GM19035 (cell line): Measurements from ENCODE around the gene KAT6B.

Experiments
- ATAC-seq: cut with Tn5 transposase; IDR thresholded peaks from one replicate; pipeline ENCODE4 v1.9.1; 2021; ENCODE audit not compliant: unreplicated experiment

Gene KAT6B

DNA sequence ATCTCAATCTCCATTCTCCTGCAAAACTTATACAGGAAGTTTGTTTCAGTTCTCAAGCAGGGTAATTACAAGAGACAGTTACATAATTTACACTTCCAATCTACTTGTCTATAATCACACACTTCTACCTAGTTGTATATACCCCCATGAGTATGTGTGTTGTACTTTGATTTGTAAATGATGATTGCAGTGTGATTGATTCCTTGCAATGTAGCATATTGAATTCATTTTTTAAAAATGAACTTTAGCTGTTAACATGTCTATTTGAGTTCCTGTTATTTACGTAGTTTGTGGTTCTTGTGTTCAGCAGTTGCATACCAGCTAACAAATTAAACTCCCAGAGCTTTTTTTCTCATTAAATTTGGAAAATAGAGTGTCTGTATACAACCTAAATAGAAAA, 182.6 kb downstream of the KAT6B start:
- ATAC-seq: no peak

DNA sequence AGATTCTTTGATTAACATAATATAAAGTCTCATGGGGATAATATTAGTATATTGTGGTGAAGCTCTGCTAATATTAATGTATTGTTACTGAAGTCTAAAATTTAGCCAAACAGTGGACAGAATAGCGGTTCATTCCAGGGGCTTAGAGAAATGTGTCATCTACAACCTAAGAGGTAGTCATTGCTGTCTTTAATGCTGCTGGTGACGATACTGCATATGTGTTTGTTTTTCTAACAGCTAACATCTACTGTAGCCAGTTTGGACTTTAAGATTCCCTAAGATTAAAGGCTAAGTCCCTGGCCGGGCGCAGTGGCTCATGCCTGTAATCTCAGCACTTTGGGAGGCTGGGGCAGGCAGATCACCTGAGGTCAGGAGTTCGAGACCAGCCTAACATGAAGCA, 183.0 kb downstream of the KAT6B start:
- ATAC-seq: no peak

DNA sequence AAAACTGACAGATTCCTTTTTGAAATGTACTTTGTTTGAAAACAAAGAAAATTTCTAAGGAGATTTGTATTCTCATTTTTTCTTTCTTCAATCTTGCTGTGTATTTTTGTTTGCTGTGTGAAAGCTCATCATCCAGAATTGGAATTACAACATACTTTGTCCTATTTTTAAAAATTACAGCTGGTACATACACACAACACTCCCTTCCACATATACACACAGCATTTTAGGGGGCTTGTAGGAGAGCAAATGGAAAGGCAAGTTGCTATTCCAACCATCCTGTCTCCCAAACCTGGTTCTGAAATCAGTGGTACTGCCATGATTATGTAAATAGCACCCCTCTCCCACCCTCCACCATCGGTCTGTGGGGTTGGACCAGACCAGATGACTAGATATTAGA, 184.0 kb downstream of the KAT6B start:
- ATAC-seq: no peak

DNA sequence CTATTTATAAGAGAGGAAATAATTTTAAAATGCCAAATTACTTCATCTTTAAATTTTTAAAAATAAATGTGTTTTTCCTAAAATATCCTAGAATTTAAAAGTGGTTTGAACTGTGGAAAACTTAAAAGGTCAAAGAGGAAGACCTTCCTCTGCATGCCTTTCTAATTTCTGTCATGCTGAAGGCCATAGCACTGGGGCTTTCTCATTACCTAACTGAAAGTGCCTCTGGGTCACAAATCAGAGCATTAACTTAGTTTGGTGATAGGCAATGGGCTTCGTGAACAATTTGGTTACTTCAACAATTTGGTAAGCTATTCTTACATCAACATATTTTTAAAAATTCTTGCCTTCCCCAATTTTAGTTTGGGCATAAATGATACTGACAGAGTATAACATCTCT, 184.8 kb downstream of the KAT6B start:
- ATAC-seq: no peak

DNA sequence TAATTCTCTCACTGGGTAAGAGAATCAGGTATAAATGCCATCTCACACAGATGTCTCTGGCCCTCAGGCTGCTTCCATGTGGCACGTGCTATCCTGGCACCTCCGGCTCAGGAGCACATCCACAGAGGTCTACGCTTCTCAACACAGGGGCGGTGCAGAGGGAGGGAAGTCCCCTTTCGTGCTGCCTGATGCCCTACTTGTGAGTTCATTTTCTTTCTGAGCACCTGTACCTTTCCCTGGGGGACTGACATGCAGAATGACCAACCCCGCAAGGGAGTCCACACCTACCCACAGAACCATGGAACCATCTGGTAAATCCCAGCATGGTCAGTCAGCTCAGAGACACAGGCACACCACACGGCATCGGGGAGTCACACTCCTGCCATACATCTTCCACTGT, 186.1 kb downstream of the KAT6B start:
- ATAC-seq: no peak

DNA sequence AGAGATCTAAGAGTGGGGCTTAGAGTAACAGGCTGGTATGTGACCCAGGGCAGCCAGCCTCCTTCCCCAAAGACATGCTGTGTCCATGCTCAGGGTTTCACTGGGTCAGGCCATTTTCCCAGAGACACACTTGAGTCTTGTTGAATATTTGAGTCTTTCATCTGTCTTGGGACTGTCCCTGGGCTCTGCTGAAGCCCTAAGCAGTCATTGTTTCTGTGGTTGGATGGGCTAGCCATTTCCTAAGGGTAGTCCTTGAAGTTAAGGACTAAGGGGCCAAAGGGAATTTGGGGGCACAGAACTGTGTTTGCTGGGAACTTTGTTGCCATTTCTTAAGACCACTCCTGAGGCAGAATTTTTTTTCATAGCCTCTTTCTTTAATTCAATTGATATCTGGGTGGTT, 186.6 kb downstream of the KAT6B start:
- no peak for ATAC-seq

DNA sequence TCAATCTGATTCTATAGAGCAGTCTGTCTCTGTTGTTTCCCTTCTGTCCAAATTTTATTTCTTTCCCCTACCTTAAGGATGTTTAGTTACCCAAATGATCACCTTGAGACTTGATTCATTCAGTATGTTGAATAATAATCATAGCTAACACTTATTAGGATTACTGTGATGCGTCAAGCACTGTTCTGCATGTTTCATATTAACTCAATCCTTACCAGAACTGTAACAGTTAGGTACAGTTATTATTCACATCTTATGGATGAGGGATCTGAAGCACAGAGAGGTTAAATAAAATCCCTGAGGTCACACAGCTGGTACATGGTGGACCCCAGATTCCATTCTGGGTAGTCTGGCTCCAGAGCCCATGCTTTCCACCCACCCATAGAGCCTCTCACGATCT, 187.1 kb downstream of the KAT6B start:
- ATAC-seq: no peak

DNA sequence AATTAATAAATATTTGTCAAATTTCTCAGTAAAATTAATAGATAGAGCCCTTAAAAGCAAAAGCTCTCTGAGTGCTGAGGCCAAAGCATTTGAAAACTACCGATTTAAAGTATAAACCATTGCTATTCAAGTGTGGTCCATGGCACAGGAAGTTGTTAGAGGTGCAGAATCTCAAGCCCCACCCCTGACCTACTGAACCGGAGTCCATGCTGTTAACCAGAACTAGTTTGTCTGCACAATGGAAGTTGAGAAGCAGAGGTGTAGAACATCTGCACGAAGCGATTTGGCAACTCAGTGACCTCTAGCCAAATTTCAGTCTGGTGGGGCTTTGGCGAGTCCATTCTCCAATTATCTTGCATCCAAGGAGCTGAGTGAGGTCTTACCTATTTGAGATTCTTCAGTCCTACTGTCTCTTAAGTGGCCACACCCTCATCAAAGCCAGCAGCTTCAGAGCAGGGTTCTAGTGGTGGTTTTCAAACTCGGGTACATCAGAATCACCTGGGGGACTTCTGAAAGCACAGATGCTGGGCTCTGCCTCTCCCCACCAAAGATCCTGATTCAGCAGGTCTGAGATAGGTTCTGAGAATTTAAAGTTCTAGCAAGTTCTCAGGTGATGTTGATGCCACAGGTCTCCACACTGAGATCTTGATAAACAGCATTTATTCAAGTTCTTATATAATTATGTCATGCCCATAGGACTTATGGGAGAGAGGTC, 188.3 kb downstream of the KAT6B start:
- no peak for ATAC-seq

DNA sequence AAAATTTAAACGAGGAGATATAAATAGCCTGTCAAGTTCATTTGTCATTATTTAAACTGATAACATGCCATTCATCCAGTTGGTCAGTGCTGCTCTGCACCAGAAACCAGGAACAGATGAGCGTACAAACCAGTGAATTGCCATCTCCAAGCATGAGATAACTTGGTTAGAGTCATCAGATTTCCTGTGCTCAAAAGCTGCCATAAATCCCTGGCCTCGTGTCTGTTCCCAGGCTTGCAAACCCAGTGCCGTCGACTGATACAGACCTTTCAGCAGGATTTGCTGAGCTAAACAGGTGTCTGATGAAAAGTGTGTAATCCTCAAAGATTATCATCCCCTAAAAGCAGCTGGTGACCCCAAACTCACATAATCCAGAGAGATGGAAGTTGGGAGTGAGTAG, 189.0 kb downstream of the KAT6B start:
- ATAC-seq: no peak

DNA sequence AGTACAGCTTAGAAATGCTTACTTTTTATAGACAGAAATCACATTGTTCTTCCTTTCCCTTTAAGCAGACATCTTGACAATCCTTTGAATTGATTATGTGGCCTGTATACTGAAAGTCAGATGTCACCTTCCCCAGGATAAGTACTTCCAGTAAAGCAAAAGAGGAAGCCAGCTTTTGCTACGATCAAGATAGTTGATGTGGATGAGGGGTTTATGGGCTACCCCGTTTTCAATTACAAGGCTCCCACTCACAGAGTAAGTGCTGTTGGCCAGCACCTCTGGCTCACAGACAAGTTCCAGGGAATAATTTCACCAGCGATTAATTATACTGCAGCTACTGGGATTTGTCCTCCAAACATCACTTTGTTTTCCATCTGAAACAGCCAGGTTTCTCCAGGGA, 189.9 kb downstream of the KAT6B start:
- no peak for ATAC-seq

DNA sequence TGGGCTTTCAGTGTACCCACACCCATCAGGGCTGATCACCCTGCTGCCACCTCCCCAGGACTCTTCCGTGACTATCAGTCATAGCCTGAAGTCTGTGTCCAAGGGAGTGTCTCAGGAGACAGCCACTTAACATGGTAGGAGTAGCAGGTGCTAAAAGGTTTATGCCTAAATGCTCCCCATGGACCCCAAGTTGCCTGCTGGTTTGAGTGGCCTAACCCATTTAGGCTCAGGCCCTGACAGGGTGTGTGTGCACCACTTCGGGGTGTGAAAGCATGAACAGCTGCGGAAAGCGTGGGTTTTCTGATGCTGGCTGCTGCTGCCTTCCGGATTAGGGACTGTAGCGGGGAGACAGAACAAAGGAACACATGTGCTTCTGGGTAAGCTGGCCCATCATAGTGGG, 191.9 kb downstream of the KAT6B start:
- ATAC-seq: no peak

DNA sequence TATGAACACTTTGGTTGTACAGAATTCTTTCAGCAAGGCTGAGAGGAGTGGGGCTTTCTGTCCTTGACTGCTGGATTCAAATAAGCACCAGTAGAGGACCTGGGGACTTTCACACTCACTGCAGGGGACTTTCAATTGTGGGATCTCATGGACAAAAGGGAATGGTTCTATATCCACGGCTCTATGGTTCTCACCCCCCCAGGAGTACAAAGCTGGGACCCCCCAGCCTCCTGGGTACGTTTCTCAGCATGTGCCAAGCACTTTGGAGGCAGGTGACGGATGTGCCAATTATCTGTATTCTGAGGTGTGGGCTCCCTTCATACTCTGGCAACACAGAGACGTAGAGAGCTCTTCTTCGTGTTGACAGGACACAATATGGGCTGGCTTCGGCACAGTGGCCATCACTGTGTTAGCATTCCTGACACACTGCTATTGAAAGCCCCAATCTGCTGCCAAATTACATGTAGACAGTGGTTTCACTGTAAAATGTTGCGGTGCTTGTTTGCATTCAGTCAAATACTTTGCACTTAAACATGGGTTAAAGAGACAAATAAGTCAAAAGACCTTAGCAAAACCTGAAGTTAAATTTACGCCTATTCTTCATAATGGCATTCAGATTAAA, 192.4 kb downstream of the KAT6B start:
- ATAC-seq: no peak

DNA sequence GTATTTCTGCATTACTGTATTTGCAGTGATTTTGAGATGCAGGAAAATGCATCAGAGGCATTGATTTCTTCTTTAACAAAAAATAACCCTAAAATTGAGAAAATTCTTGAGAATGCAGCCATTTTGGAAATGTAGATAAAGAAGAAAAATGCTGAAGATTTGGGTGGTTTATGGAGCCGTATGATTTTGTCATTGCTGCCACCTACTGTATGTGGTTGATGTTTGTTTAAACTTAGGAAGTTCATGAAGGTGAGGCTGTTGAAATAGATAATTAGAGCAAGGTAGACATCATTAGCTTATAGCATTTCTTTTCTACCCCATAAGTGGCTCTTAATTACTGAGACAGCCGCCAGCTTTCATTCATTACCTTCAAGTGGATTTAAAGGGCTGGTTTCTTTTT, 193.0 kb downstream of the KAT6B start:
- no peak for ATAC-seq

DNA sequence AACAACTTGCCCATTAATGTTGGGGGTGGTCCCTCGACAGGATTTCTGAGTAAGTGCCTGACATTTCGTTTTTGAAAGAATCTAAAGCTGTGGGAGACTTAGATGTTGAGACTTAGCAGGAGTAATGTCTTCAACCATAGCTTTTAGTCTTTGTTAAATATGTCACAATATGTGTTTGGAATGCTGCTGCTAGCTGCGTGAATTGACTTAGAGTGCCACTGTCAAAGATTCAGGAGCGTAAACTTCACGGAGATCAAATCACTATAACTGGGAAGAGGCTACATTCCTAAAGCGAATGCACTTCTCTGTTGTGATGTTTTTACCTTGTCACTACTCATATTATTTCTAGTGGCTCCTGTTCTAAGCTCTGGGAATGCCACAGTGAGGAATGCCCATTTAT, 193.8 kb downstream of the KAT6B start:
- no peak for ATAC-seq

DNA sequence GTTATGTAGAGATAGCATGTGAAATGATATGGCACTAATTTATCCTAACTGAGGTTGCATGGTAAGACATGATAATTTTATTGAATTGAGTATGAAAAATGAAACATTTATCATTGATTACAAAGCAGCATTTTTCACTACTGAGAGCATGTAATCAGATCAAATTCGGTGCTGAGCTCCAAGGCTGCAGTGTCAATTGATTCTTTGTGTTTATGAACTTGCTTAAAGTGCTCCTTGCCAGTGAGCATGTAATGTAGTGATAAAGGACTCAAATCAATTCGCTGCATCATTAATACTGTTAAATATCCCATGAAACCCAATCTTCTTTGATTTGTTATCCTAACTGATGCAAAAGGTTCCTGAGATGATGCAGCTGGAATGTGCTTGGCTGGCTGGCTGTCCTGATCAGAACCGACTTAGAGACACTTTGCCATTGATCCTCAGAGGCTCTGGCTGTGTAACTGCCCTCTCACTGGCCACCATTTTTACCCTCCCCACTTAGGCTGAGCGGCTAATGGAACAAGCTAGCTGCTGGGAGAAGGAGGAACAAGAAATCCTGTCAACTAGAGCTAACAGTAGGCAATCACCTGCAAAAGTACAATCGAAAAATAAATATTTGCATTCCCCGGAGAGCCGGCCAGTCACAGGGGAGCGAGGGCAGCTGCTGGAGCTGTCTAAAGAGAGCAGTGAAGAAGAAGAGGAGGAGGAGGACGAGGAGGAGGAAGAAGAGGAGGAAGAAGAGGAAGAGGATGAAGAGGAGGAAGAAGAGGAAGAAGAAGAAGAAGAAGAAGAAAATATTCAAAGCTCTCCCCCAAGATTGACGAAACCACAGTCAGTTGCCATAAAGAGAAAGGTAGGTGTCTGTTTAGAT, 195.2 kb downstream of the KAT6B start:
- no peak for ATAC-seq

DNA sequence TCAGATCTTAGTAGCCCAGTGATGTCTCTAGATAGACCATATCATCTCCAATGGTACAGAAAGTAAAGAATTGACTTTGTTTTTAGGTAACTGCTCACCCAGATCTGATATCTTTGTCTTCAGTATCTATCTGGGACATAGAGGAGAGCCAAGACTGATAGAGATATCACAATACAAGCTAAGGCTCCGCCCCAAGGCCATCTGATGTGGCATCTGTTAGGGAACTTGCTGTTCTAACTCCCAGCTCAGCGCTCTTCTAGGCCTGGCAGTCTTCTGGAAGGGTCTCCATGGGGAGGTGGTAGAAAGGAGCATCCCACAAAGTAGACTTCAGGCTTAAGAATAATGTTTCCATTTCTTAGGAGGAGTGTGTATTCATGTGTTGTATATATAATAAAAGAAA, 196.7 kb downstream of the KAT6B start:
- no peak for ATAC-seq

DNA sequence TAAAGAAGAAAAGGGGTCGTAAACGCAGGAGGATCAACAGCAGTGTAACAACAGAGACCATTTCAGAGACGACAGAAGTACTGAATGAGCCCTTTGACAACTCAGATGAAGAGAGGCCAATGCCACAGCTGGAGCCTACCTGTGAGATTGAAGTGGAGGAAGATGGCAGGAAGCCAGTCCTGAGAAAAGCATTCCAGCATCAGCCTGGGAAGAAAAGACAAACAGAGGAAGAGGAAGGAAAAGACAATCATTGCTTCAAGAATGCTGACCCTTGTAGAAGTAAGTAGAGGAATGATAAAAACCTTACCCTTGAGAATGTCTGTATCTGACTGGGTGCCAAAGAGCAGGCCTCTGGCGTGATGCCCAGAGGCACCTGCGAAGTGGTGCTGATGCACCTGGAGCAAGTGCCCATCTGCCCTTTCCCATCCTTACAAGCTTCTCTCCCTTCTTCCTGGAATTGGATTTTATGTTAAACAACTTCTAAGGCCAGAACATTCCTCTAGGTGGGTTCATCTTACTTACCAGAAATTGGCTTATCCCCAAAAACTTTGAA, 198.6 kb downstream of the KAT6B start:
- ATAC-seq: no peak

DNA sequence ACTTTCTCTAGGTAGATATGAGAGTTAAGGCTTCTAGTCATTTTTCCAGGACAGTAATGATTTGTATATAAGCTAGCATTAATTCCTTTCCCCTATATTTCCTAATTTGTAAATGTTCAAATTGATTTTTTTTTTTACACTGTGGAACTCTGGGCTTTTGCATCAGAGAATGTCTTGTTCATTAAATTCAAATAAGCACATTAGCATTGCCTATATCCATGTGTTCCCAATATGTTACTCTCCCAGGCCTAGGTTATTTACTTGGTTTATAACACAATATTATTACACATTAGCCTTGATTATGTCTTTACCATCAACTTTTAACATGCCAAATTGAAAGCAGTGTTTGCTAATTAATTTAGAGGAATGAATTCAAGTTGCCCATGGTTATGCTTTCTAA, 201.6 kb downstream of the KAT6B start:
- ATAC-seq: no peak

DNA sequence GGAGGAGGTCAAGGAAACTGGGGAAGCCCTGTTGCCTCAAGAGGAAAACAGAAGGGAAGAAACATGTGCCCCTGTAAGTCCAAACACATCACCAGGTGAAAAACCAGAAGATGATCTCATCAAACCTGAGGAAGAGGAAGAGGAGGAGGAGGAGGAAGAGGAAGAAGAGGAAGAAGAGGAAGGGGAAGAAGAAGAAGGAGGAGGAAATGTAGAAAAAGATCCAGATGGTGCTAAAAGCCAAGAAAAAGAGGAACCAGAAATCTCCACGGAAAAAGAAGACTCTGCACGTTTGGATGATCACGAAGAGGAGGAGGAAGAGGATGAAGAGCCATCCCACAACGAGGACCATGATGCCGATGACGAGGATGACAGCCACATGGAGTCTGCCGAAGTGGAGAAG, 202.3 kb downstream of the KAT6B start:
- no peak for ATAC-seq

DNA sequence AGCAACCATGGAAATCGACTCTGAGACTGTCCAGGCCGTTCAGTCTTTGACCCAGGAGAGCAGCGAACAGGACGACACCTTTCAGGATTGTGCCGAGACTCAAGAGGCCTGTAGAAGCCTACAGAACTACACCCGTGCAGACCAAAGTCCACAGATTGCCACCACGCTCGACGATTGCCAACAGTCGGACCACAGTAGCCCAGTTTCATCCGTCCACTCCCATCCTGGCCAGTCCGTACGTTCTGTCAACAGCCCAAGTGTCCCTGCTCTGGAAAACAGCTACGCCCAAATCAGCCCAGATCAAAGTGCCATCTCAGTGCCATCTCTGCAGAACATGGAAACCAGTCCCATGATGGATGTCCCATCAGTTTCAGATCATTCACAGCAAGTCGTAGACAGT, 203.0 kb downstream of the KAT6B start:
- no peak for ATAC-seq

DNA sequence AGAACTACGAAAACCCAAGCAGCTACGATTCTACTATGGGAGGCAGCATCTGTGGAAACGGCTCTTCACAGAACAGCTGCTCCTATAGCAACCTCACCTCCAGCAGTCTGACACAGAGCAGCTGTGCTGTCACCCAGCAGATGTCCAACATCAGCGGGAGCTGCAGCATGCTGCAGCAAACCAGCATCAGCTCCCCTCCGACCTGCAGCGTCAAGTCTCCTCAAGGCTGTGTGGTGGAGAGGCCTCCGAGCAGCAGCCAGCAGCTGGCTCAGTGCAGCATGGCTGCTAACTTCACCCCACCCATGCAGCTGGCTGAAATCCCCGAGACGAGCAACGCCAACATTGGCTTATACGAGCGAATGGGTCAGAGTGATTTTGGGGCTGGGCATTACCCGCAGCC, 203.5 kb downstream of the KAT6B start:
- ATAC-seq: no peak

DNA sequence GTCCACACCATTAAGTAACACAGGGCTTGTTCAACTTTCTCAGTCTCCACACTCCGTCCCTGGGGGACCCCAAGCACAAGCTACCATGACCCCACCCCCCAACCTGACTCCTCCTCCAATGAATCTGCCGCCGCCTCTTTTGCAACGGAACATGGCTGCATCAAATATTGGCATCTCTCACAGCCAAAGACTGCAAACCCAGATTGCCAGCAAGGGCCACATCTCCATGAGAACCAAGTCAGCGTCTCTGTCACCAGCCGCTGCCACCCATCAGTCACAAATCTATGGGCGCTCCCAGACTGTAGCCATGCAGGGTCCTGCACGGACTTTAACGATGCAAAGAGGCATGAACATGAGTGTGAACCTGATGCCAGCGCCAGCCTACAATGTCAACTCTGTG, 204.0 kb downstream of the KAT6B start:
- ATAC-seq: no peak
